GM21423 (cell line): Measurements from ENCODE around the gene CACNA1C.

Source experiments
- ATAC-seq: cut with Tn5 transposase; IDR thresholded peaks from one replicate; pipeline ENCODE4 v1.9.1; 2021; ENCODE audit warnings: mild to moderate bottlenecking, moderate library complexity; ENCODE audit not compliant: unreplicated experiment

The CACNA1C gene

GRCh38 chr12:2533036-2533435 lies 480.2 kb downstream of the CACNA1C start:
- ATAC-seq, result no peak

- ATAC-seq, result no peak
These were observed 482.9 kb downstream of the CACNA1C start for GRCh38 chr12:2535583-2536204.

- ATAC-seq, result no peak
These were observed 483.9 kb downstream of the CACNA1C start for GRCh38 chr12:2536724-2537123.

- no peak for ATAC-seq
These were observed 485.2 kb downstream of the CACNA1C start for GRCh38 chr12:2537868-2538541.

- ATAC-seq, result no peak
These were observed 487.2 kb downstream of the CACNA1C start for GRCh38 chr12:2539938-2540337.

- ATAC-seq, result no peak
These were observed 487.8 kb downstream of the CACNA1C start for GRCh38 chr12:2540535-2540941.

- no peak for ATAC-seq
These were observed 488.9 kb downstream of the CACNA1C start for GRCh38 chr12:2541631-2542204.

GRCh38 chr12:2543801-2544200 lies 491.0 kb downstream of the CACNA1C start:
- no peak for ATAC-seq

GRCh38 chr12:2544230-2544629 lies 491.4 kb downstream of the CACNA1C start:
- ATAC-seq, result no peak

- no peak for ATAC-seq
These were observed 494.7 kb downstream of the CACNA1C start for GRCh38 chr12:2547273-2548044.

- ATAC-seq, result no peak
These were observed 495.3 kb downstream of the CACNA1C start for GRCh38 chr12:2548081-2548480.

- ATAC-seq, result no peak
These were observed 498.0 kb downstream of the CACNA1C start for GRCh38 chr12:2550561-2551411.

- ATAC-seq, result no peak
These were observed 498.7 kb downstream of the CACNA1C start for GRCh38 chr12:2551412-2551900.

GRCh38 chr12:2552000-2552756 lies 499.4 kb downstream of the CACNA1C start:
- no peak for ATAC-seq

- no peak for ATAC-seq
These were observed 500.8 kb downstream of the CACNA1C start for GRCh38 chr12:2553388-2554126.

GRCh38 chr12:2555487-2556082 lies 502.8 kb downstream of the CACNA1C start:
- no peak for ATAC-seq

- no peak for ATAC-seq
These were observed 504.8 kb downstream of the CACNA1C start for GRCh38 chr12:2557597-2557996.

- ATAC-seq, result no peak
These were observed 507.1 kb downstream of the CACNA1C start for GRCh38 chr12:2559931-2560330.

- ATAC-seq, result no peak
These were observed 507.6 kb downstream of the CACNA1C start for GRCh38 chr12:2560356-2560755.
